HEK293T (cell line): ENCODE data around the gene ZNF778.
A peak's percentile ranks its signal among the peaks of the same experiment; 100 is the strongest.

Experiments used
- CTCF ChIA-PET: fragments of 350-600 bp; formaldehyde crosslinking; extraction: SDS; loops from one replicate; lab custom pipeline; 2021; ENCODE audit warnings: antibody characterized with exemption, inconsistent platforms; lab: Yijun Ruan, JAX
- POLR2A ChIA-PET: fragments of 350-600 bp; formaldehyde crosslinking; extraction: SDS; loops from one replicate; lab custom pipeline; 2020; ENCODE audit warnings: antibody characterized with exemption, inconsistent platforms; lab: Yijun Ruan, JAX
- DNase-seq: peaks from one replicate; pipeline ENCODE4 v3.0.0; 2012; ENCODE audit warnings: mixed read lengths; ENCODE audit errors: extremely low spot score
- ARNT ChIP-seq: fragments of 450-650 bp; IDR thresholded peaks from 2 replicates; pipeline ENCODE4 v1.6.1; 2017; ENCODE audit warnings: mild to moderate bottlenecking
- BHLHE40 ChIP-seq: fragments of 450-650 bp; IDR thresholded peaks from 2 replicates; pipeline ENCODE4 v1.6.1; 2016; ENCODE audit warnings: mild to moderate bottlenecking, moderate library complexity, borderline replicate concordance
- CTBP1 ChIP-seq: fragments of 450-650 bp; IDR thresholded peaks from 2 replicates; pipeline ENCODE4 v1.6.1; 2016; ENCODE audit warnings: borderline replicate concordance
- ELF4 ChIP-seq: fragments of 450-650 bp; IDR thresholded peaks from 2 replicates; pipeline ENCODE4 v1.6.1; 2017; ENCODE audit warnings: antibody characterized with exemption
- FOXA1 ChIP-seq: fragments of 450-650 bp; IDR thresholded peaks from 2 replicates; pipeline ENCODE4 v1.6.1; 2016; ENCODE audit warnings: mild to moderate bottlenecking
- FOXK2 ChIP-seq: fragments of 450-650 bp; IDR thresholded peaks from 2 replicates; pipeline ENCODE4 v1.6.1; 2016; ENCODE audit warnings: mild to moderate bottlenecking
- FOXM1 ChIP-seq: fragments of 450-650 bp; IDR thresholded peaks from 2 replicates; pipeline ENCODE4 v1.6.1; 2017; ENCODE audit warnings: mild to moderate bottlenecking, borderline replicate concordance
- HDGF ChIP-seq: fragments of 450-650 bp; IDR thresholded peaks from 2 replicates; pipeline ENCODE4 v1.6.1; 2017; ENCODE audit warnings: antibody characterized with exemption, borderline replicate concordance
- L3MBTL2 ChIP-seq: fragments of 450-650 bp; conservative IDR thresholded peaks from 2 replicates; pipeline ENCODE4 v1.6.1; 2016; ENCODE audit warnings: mild to moderate bottlenecking
- LEF1 ChIP-seq: fragments of 450-650 bp; IDR thresholded peaks from 2 replicates; pipeline ENCODE4 v1.6.1; 2017; ENCODE audit warnings: mild to moderate bottlenecking, borderline replicate concordance
- NFRKB ChIP-seq: fragments of 450-650 bp; IDR thresholded peaks from 2 replicates; pipeline ENCODE4 v1.6.1; 2016; ENCODE audit warnings: mild to moderate bottlenecking, moderate library complexity
- SP1 ChIP-seq: fragments of 450-650 bp; IDR thresholded peaks from 2 replicates; pipeline ENCODE4 v1.6.1; 2017
- SUZ12 ChIP-seq: fragments of 450-650 bp; IDR thresholded peaks from 2 replicates; pipeline ENCODE4 v1.6.1; 2016; ENCODE audit warnings: mild to moderate bottlenecking
- TARDBP ChIP-seq: fragments of 450-650 bp; IDR thresholded peaks from 2 replicates; pipeline ENCODE4 v1.6.1; 2016
- ZNF384 ChIP-seq: fragments of 450-650 bp; IDR thresholded peaks from 2 replicates; pipeline ENCODE4 v1.6.1; 2016
- TF ChIP-seq, protein P1 (sequence below): fragments of 450-650 bp; IDR thresholded peaks from 2 replicates; pipeline ENCODE4 v1.6.1; 2016

Gene ZNF778

DNA sequence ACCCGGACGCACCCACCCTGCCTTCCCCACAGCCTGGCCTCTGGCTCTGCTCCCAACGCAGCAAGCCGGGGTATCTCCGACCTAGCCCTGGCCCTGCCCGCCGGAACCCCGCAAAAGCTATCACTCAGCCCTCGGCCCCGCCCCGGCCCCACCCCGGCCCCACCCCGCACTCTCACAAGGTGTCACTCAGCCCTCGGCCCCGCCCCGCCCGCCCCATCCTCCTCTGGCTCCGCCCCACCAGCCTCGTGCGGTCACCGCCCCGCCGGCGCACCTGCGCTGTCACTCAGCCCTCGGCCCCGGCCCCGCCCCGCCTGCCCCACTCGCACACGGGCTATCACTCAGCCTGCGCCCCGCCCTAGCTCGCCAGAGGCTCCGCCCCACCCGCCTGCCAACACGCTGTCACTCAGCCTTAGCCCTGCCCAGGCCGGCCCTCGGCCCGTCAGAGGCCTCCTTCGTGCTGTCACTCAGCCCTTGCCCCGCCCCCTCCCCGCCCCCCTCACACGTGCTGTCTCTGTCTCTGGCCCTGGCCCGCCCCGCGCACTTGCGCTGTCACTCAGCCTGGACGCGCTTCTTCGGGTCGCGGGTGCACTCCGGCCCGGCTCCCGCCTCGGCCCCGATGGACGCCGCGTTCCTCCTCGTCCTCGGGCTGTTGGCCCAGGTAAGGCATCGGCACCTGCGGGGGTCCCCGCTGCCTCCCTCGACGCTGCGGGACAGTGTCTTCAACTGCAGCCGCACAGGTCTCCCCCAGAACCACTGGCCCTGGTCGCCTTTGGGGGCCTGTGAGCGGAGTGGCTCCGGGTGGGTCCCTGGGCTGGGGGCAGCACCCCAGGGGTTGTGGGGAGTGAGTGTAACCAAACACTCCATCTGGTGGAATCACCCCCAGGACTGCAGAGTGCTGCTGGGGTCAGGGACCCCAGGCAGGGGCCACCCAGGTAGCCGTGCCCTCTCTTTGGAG, 46.0 kb upstream of the ZNF778 start, which contains the start of gene CDH15:
Gene CDH15, plus strand, starts transcription at position 533 of the 955 bp plus-strand sequence. Its CDS starts 84 bp downstream, at position 617.
- peak; percentile 70 for TF ChIP-seq SP1
- TF ChIP-seq L3MBTL2: peak; percentile 73; the same call in 1 of the 2 replicates
- TF ChIP-seq, protein P1, sequence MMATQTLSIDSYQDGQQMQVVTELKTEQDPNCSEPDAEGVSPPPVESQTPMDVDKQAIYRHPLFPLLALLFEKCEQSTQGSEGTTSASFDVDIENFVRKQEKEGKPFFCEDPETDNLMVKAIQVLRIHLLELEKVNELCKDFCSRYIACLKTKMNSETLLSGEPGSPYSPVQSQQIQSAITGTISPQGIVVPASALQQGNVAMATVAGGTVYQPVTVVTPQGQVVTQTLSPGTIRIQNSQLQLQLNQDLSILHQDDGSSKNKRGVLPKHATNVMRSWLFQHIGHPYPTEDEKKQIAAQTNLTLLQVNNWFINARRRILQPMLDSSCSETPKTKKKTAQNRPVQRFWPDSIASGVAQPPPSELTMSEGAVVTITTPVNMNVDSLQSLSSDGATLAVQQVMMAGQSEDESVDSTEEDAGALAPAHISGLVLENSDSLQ: peak; percentile 99
- no peak for TF ChIP-seq ZNF384
- TF ChIP-seq FOXA1: no peak
- no peak for TF ChIP-seq HDGF
- no peak for TF ChIP-seq FOXK2
- no peak for TF ChIP-seq TARDBP
- DNase-seq: peak; percentile 99
- CTCF ChIA-PET: no interaction called here
- POLR2A ChIA-PET: no interaction called here

DNA sequence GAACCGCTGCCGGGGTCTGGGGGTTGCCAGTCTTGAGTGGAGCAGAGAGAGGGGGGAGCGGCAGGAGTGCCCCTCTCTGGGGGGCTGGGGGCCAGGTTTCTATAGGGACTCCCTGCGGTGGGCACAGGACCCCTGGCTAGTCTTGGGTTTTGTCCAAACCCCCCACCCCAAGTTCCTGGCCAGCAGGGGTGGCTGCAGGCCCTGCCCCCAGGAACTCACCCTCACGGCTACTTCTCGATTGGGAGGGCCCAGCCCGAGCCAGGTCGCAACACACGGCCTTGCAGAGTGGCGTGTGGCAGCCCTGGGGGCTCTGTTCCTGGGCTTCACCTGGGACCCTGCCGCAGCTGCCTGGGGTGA, 45.4 kb upstream of the ZNF778 start:
- POLR2A ChIA-PET: no interaction called here
- no peak for TF ChIP-seq CTBP1
- no peak for TF ChIP-seq SUZ12
- no peak for TF ChIP-seq FOXM1
- TF ChIP-seq HDGF: no peak
- no peak for TF ChIP-seq SP1
- TF ChIP-seq TARDBP: no peak
- no peak for TF ChIP-seq ZNF384
- no peak for TF ChIP-seq LEF1
- TF ChIP-seq NFRKB: no peak
- no peak for TF ChIP-seq FOXK2
- no peak for TF ChIP-seq FOXA1
- no peak for TF ChIP-seq L3MBTL2
- CTCF ChIA-PET: no interaction called here
- no peak for DNase-seq

DNA sequence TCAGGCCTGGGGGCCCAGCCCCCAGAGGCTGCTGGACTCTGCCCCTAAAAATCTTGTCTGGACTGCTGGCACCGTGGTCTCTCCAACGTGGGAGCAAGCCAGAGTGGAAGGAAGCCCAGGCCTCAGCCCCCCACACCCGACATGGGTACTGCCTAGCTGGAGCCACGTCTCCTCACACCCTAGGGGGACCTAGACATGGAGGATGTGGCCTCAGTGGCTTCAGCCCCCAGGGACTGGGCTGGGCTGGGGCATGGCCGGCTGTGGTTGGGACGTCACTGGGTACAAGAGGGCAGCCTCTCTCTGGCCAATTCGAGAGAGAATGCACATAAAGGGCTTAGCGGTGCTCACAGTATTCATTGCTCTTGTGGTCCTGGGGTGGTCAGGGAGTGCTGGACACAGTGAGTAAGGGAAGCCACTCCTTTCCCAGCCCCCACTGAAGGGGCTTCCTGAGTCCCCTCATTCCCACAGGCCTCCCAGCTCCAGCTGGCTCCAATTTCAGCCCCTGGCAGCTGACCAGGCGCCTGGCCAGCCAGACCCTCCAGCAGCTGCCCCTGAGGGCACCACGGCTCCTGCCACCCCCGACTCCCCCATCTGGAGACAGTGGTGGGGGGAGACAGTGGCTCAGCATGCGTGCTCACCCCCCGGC, 44.9 kb upstream of the ZNF778 start:
- CTCF ChIA-PET: no interaction called here
- no peak for DNase-seq
- TF ChIP-seq ZNF384 (no peak), NFRKB (no peak), FOXM1 (no peak), TARDBP (no peak), SP1 (no peak), L3MBTL2 (no peak), LEF1 (no peak), BHLHE40 (no peak), CTBP1 (no peak)
- TF ChIP-seq, protein P1: no peak
- POLR2A ChIA-PET: no interaction called here

DNA sequence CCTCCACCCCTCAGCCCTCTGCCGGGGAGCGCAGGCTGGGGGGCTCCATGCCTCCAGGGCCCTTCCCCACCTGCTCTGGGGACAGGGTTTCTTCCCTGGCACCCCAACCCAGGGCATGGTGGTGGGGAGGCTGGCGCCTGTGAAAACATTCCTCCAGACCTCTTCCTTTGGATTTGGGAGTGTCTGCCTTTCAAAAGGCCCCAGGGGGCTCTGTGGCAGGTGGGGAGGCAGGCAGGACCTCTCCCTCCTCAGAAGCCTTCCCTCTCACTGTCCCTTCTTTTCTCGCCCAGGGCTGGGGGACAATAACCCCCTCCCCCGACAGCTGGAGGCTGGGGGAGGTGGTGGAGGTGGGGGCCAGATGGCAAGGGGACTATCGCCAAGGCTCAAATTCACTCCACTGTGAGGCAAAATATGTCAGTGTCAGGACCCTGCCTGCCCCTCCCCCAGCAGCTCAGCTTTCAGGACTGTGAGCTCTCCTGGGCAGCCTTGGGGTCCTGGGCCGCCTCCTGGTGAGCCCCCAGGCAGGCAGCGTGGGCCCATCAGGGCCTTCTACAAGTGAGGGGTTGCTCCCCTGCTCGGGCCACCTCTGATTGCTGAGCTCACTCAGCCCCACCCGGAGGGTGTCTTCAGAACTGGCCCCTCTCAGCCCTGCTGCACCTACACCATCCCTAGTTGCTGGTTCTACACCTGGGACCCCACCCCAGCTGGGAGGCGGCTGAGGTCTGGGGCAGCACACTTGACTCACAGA, 44.2 kb upstream of the ZNF778 start:
- POLR2A ChIA-PET: no interaction called here
- DNase-seq: no peak
- TF ChIP-seq FOXK2 (no peak), TARDBP (no peak), BHLHE40 (no peak), L3MBTL2 (no peak), ARNT (no peak), ZNF384 (no peak), LEF1 (no peak), NFRKB (no peak), HDGF (no peak), FOXM1 (no peak), SUZ12 (no peak), FOXA1 (no peak), CTBP1 (no peak), SP1 (no peak), ELF4 (no peak)
- TF ChIP-seq, protein P1: no peak
- CTCF ChIA-PET: no interaction called here

DNA sequence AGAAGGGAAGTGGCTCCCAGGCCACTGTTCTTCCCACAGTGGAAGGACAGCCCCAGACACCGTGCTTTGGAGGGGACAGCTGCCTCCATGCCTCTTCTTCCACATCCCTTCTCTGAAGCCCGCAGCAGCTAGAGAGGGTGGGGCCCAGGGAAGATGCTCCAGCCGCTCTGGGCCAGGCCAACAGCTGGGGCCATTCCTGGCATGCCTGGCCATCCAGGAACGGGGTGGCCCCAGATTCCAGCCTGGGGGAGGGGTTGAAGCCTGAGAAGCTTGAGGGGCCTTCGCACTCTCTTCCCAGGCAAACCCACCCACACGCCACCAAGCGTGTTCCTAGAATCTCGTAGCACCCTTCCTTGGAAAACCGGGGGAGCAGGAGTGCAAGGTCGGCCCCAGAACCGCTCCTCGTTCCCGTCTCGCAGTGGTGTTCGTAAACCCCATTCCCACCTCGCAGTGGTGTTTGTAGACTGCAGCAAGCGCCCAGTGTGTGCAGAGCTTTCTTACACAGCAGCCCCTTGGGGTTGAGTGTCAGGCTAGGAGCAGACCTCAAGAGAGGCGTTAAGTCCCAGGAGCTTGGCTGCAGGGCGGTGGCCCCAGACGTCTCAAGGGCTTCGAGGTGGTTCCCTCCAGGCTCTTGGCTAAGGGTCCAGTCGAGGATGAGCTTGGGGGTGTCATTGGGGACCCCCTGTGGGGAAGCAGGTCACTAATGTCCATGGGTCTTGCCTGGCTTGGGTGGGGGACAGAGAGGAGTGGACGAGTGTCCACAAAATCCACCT, 43.3 kb upstream of the ZNF778 start:
- TF ChIP-seq ZNF384 (no peak), FOXK2 (no peak), SP1 (no peak), CTBP1 (no peak), NFRKB (no peak)
- TF ChIP-seq, protein P1: no peak
- POLR2A ChIA-PET: no interaction called here
- CTCF ChIA-PET: no interaction called here
- no peak for DNase-seq
